ENCODE results near the gene ANO9.
A peak's percentile ranks its signal among the peaks of the same experiment; 100 is the strongest.
"Not testable (repeated sequence)": the region's sequence is repeated elsewhere in the genome, so short reads cannot be mapped to it uniquely, and the experiment has no call there.

ANO9 gene

GRCh38 chr11:391117-392017, 50.4 kb downstream of the ANO9 start:
- TF ChIP-seq CTCF (IDR thresholded peaks at IDR 0.05; ENCODE audit: insufficient read depth, low read depth, low read length, missing control alignments) = no peak
- no peak for DNase-seq (ENCODE audit: low read depth)
- H3K4me3 ChIP-seq (ENCODE audit: low read length) = peak overlapping the region; percentile 3

GRCh38 chr11:390175-390574, 51.6 kb downstream of the ANO9 start:
- no peak overlapping the region for H3K4me3 ChIP-seq (ENCODE audit: low read length)
- DNase-seq (ENCODE audit: low read depth) = peak; percentile 62
- TF ChIP-seq CTCF (IDR thresholded peaks at IDR 0.05; ENCODE audit: insufficient read depth, low read depth, low read length, missing control alignments) = peak; percentile 39

DNA sequence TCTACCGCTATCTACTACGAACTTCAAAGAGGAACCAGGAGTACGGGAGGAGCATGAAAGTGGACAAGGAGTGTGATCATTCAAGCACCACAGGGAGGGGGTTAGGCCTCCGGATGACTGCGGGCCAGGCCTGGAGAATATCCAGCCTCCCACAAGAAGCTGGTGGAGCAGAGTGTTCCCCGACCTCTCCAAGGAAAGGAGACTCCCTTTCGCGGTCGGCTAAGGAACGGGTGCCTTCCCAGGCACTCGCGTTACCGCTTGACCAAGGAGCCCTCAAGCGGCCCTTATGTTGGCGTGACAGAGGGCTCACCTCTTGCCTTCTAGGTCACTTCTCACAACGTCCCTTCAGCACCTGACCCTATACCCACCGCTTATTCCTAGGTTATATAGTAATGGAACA, 52.4 kb downstream of the ANO9 start:
- not testable (repeated sequence) for DNase-seq (ENCODE audit: low read depth); H3K4me3 ChIP-seq (ENCODE audit: low read length)

DNA sequence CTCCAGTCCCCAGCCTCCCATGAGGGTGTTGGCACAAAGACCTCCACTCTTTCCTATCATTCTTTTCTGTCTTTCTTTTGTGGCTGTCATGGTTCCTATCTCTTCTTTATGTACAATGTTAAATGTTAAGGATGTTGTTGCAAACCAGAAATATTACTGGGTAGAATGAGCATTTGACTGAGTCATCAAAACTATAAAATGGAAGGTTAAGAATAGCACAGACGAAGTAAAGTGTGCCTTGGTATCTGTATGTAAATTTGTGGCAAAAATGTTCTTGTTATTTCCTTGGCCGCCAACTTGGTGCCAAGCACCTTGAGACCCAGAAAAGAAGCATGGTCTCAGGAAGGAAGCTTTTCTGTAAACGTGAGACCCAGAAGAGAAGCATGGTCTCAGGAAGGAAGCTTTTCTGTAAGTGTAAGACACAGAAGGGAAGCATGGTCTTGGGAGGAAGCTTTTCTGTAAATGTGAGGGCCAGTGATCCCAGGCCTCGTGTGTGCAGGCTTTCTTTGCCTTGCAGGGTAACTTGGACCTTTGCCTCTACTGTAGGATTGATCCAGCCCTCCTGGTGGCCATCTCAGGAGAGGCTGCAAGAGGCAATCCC, 54.5 kb downstream of the ANO9 start:
- no peak overlapping the region for H3K4me3 ChIP-seq (ENCODE audit: low read length)
- no peak for DNase-seq (ENCODE audit: low read depth)
- TF ChIP-seq CTCF (IDR thresholded peaks at IDR 0.05; ENCODE audit: insufficient read depth, low read depth, low read length, missing control alignments) = no peak

DNA sequence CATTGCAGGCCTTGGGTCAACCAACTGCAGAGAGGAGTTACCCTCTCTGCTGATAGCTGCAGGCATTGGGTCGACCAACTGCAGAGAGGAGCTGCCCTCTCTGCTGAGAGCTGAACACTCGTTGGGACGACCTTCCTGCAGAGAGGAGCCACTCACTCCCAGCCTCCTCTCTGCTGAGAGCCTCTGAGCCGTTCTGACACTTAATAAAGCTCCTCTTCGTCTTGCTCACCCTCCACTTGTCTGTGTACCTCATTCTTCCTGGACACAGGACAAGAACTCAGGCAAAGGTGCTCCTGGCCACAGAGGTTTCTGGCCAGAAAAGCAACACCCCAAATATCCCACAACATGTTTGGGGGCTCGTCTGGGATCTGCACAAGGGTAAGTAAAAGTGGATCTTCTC, 55.3 kb downstream of the ANO9 start:
- H3K4me3 ChIP-seq (ENCODE audit: low read length) = no peak overlapping the region
- no peak for TF ChIP-seq CTCF (IDR thresholded peaks at IDR 0.05; ENCODE audit: insufficient read depth, low read depth, low read length, missing control alignments)
- no peak for DNase-seq (ENCODE audit: low read depth)

DNA sequence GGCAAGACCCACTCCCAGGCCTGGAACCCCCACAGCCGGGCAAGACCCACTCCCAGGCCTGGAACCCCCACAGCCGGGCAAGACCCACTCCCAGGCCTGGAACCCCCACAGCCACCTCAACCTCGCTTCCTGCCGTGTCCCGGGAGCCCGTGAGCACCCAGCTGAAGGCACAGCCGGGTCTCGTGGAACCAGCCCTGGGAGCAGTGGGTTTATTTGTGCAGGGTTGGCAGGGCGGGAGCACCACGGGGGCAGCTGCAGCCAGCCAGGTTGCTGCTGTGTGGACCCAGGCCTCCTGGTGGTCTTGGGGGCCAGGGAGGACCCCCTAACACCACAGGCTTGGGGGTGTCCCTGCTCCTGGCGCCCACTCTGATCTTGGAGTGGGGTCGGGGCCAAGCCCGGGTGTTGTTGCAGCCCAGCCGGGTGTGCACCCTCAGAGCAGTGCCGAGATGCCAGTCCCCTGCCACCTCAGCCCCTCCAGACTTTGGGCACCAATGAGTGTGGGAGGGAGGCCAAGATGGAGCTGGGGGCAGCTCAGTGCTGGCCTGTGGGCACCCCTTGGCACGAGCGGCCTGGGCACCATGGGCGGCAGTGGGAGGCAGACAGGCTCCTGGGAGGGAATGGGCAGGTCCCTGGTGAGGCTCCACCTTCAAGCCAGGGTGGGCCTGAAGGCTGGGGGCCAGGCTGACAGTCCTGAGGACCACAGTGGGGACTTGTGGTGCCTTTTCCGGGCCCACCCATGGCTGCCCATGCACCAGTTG, 56.0 kb downstream of the ANO9 start:
- no peak for DNase-seq (ENCODE audit: low read depth)
- no peak overlapping the region for H3K4me3 ChIP-seq (ENCODE audit: low read length)
- no peak for TF ChIP-seq CTCF (IDR thresholded peaks at IDR 0.05; ENCODE audit: insufficient read depth, low read depth, low read length, missing control alignments)

- H3K4me3 ChIP-seq (ENCODE audit: low read length) = no peak overlapping the region
- no peak for TF ChIP-seq CTCF (IDR thresholded peaks at IDR 0.05; ENCODE audit: insufficient read depth, low read depth, low read length, missing control alignments)
- no peak for DNase-seq (ENCODE audit: low read depth)
Observed at GRCh38 chr11:384511-384910, 57.3 kb downstream of the ANO9 start.
